Medulla oblongata (tissue), 1 donor: ENCODE data around the gene LMO3.
"Not testable (repeated sequence)": the region's sequence is repeated elsewhere in the genome, so short reads cannot be mapped to it uniquely, and the experiment has no call there.

Experiments
- DNase-seq: peaks from one replicate; pipeline ENCODE4 v3.0.0-alpha.2; 2015; ENCODE audit errors: extremely low spot score

LMO3 gene

GRCh38 chr12:16545836-16546235 lies 60.1 kb downstream of the LMO3 start:
- DNase-seq = no peak

GRCh38 chr12:16542586-16542985 lies 63.4 kb downstream of the LMO3 start:
- no peak for DNase-seq

GRCh38 chr12:16537652-16538051 lies 68.3 kb downstream of the LMO3 start:
- not testable (repeated sequence) for DNase-seq

GRCh38 chr12:16531621-16532020 lies 74.3 kb downstream of the LMO3 start:
- DNase-seq = peak; percentile 21

- DNase-seq = no peak
Measured at GRCh38 chr12:16530268-16530850, 75.6 kb downstream of the LMO3 start.

- no peak for DNase-seq
Measured at GRCh38 chr12:16526693-16527092, 79.3 kb downstream of the LMO3 start.

- DNase-seq = no peak
Measured at GRCh38 chr12:16524378-16524777, 81.6 kb downstream of the LMO3 start.

GRCh38 chr12:16523951-16524331 lies 82.0 kb downstream of the LMO3 start:
- no peak for DNase-seq

GRCh38 chr12:16523284-16523950 lies 82.5 kb downstream of the LMO3 start:
- DNase-seq = no peak

GRCh38 chr12:16520328-16520727 lies 85.6 kb downstream of the LMO3 start:
- no peak for DNase-seq

GRCh38 chr12:16515666-16516065 lies 90.3 kb downstream of the LMO3 start:
- no peak for DNase-seq

- DNase-seq = no peak
Measured at GRCh38 chr12:16513231-16513630, 92.7 kb downstream of the LMO3 start.

GRCh38 chr12:16509411-16509810 lies 96.6 kb downstream of the LMO3 start:
- no peak for DNase-seq

GRCh38 chr12:16506394-16506793 lies 99.6 kb downstream of the LMO3 start:
- no peak for DNase-seq

GRCh38 chr12:16504200-16504599 lies 101.8 kb downstream of the LMO3 start:
- DNase-seq = no peak

- DNase-seq = no peak
Measured at GRCh38 chr12:16499611-16500010, 106.4 kb downstream of the LMO3 start.
